Ishikawa (cell line): ENCODE measurements around the gene DMKN.

ENCODE experiments used
- CEBPB ChIP-seq: IDR thresholded peaks from 2 replicates; pipeline ENCODE4 v1.6.1; 2012
- CREB1 ChIP-seq: IDR thresholded peaks from 2 replicates; pipeline ENCODE4 v1.6.1; 2012; ENCODE audit warnings: low read depth
- EP300 ChIP-seq: IDR thresholded peaks from 2 replicates; pipeline ENCODE4 v1.6.1; 2012; ENCODE audit warnings: borderline replicate concordance
- MAX ChIP-seq: IDR thresholded peaks from 2 replicates; pipeline ENCODE4 v1.6.1; 2012
- RAD21 ChIP-seq: IDR thresholded peaks from 2 replicates; pipeline ENCODE4 v1.6.1; 2012; ENCODE audit warnings: low read depth
- TCF12 ChIP-seq: IDR thresholded peaks from 2 replicates; pipeline ENCODE4 v1.6.1; 2012; ENCODE audit warnings: low read depth
- YY1 ChIP-seq: IDR thresholded peaks from 2 replicates; pipeline ENCODE4 v1.6.1; 2012; ENCODE audit warnings: low read depth
- TF ChIP-seq, protein P1 (sequence below): IDR thresholded peaks from 2 replicates; pipeline ENCODE4 v1.6.1; 2012

- no peak for TF ChIP-seq YY1
- TF ChIP-seq RAD21, result no peak
- no peak for TF ChIP-seq MAX
- TF ChIP-seq, protein P1, sequence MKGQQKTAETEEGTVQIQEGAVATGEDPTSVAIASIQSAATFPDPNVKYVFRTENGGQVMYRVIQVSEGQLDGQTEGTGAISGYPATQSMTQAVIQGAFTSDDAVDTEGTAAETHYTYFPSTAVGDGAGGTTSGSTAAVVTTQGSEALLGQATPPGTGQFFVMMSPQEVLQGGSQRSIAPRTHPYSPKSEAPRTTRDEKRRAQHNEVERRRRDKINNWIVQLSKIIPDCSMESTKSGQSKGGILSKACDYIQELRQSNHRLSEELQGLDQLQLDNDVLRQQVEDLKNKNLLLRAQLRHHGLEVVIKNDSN, result no peak
- TF ChIP-seq EP300, result no peak
- no peak for TF ChIP-seq CEBPB
- no peak for TF ChIP-seq TCF12
- no peak for TF ChIP-seq CREB1
Measured at GRCh38 chr19:35528218-35529038, 15.0 kb upstream of the DMKN start, which contains the start of gene SBSN.
